HEK293 (cell line): Measurements from ENCODE around the gene TFPI.

Experiments
- BCL11A ChIP-seq: fragments of 450-650 bp; formaldehyde crosslinking; IDR thresholded peaks from 2 replicates; pipeline ENCODE4 v1.5.1; 2016; ENCODE audit warnings: low read depth, missing biosample characterization, missing genetic modification characterization
- CTCF ChIP-seq: fragments of 450-650 bp; formaldehyde crosslinking; IDR thresholded peaks from 2 replicates; pipeline ENCODE4 v1.5.1; 2016; ENCODE audit warnings: missing biosample characterization, missing genetic modification characterization
- KLF10 ChIP-seq: fragments of 450-650 bp; IDR thresholded peaks from 2 replicates; pipeline ENCODE4 v1.5.1; 2018; ENCODE audit warnings: missing biosample characterization, mild to moderate bottlenecking, missing genetic modification characterization
- REST ChIP-seq: fragments of 450-650 bp; formaldehyde crosslinking; IDR thresholded peaks from 2 replicates; pipeline ENCODE4 v1.5.1; 2016; ENCODE audit warnings: missing biosample characterization, missing genetic modification characterization
- TRIM28 ChIP-seq: IDR thresholded peaks from 2 replicates; pipeline ENCODE4 v1.6.1; 2011; ENCODE audit warnings: low read length, control low read depth, borderline replicate concordance
- WT1 ChIP-seq: fragments of 450-650 bp; formaldehyde crosslinking; IDR thresholded peaks from 2 replicates; pipeline ENCODE4 v1.5.1; 2016; ENCODE audit warnings: missing biosample characterization, missing genetic modification characterization
- ZBTB49 ChIP-seq: fragments of 450-650 bp; formaldehyde crosslinking; IDR thresholded peaks from 2 replicates; pipeline ENCODE4 v1.5.1; 2016; ENCODE audit warnings: missing biosample characterization, missing genetic modification characterization, low read depth
- ZBTB6 ChIP-seq: fragments of 450-650 bp; formaldehyde crosslinking; IDR thresholded peaks from 2 replicates; pipeline ENCODE4 v1.5.1; 2017; ENCODE audit warnings: missing biosample characterization, missing genetic modification characterization
- ZNF239 ChIP-seq: fragments of 450-650 bp; formaldehyde crosslinking; IDR thresholded peaks from 2 replicates; pipeline ENCODE4 v1.5.1; 2016; ENCODE audit warnings: missing biosample characterization, missing genetic modification characterization
- ZNF530 ChIP-seq: fragments of 450-650 bp; formaldehyde crosslinking; IDR thresholded peaks from 2 replicates; pipeline ENCODE4 v1.5.1; 2016; ENCODE audit warnings: low read depth, missing biosample characterization, missing genetic modification characterization
- ZNF561 ChIP-seq: fragments of 450-650 bp; IDR thresholded peaks from 2 replicates; pipeline ENCODE4 v1.5.1; 2018; ENCODE audit warnings: missing biosample characterization, missing genetic modification characterization, borderline replicate concordance
- ZNF645 ChIP-seq: fragments of 450-650 bp; formaldehyde crosslinking; IDR thresholded peaks from 2 replicates; pipeline ENCODE4; 2016; ENCODE audit warnings: missing biosample characterization, missing genetic modification characterization
- ZNF670 ChIP-seq: fragments of 450-650 bp; formaldehyde crosslinking; IDR thresholded peaks from 2 replicates; pipeline ENCODE4 v1.5.1; 2016; ENCODE audit warnings: missing biosample characterization, missing genetic modification characterization, low read depth
- ZNF701 ChIP-seq: fragments of 450-650 bp; formaldehyde crosslinking; IDR thresholded peaks from 2 replicates; pipeline ENCODE4 v1.5.1; 2016; ENCODE audit warnings: missing biosample characterization, missing genetic modification characterization

- TF ChIP-seq CTCF (tag by site-specific recombination) (no peak), REST (no peak), ZBTB6 (tag by site-specific recombination) (no peak), ZNF561 (no peak), ZNF239 (tag by site-specific recombination) (no peak), ZNF530 (tag by site-specific recombination) (no peak), BCL11A (no peak), ZNF645 (tag by site-specific recombination) (no peak), ZBTB49 (no peak), WT1 (tag by site-specific recombination) (no peak), TRIM28 (no peak), ZNF670 (tag by site-specific recombination) (no peak), KLF10 (tag by site-specific recombination) (no peak), ZNF701 (no peak)
Observed at GRCh38 chr2:187497140-187497539, 57.1 kb downstream of the TFPI start.
